ENCODE measurements around the gene PMVK.

- TF ChIP-seq CTCF (conservative IDR thresholded peaks at IDR 0.05; ENCODE audit: low read depth, low read length) (no peak), POLR2A (IDR thresholded peaks at IDR 0.05; ENCODE audit: low read depth, low read length) (no peak), MAFK (IDR thresholded peaks at IDR 0.05; ENCODE audit: low read depth, low read length) (no peak), RAD21 (IDR thresholded peaks at IDR 0.05; ENCODE audit: low read length) (no peak)
These were observed 47.4 kb upstream of the PMVK start for GRCh38 chr1:154983776-154984466.

Measured in IMR-90 (cell line).